Suprapubic skin (tissue), 4 donors: ENCODE data around the gene STRN. TPM values are rescaled to one million over a fixed set of nuclear protein-coding genes. Genes with fewer than 3 reads are reported as not detected.

Experiments
- DNase-seq, 2 donors: peaks; one replicate each; pipeline ENCODE4 v3.0.0-alpha.2; 2019; ENCODE audit warnings: low spot score in 2 of 2
- H3K27ac ChIP-seq: fragments of 200-600 bp; sonication (generic); one replicate; pipeline ENCODE4 v1.5.1; 2019
- H3K27me3 ChIP-seq: fragments of 200-600 bp; sonication (generic); one replicate; pipeline ENCODE4 v1.5.1; 2019
- H3K36me3 ChIP-seq: fragments of 200-600 bp; sonication (generic); one replicate; pipeline ENCODE4 v1.5.1; 2019
- H3K4me1 ChIP-seq: fragments of 200-600 bp; sonication (generic); one replicate; pipeline ENCODE4 v1.5.1; 2019
- H3K4me3 ChIP-seq: fragments of 200-600 bp; sonication (generic); one replicate; pipeline ENCODE4 v1.5.1; 2019; ENCODE audit warnings: mild to moderate bottlenecking
- H3K9me3 ChIP-seq: fragments of 200-600 bp; sonication (generic); one replicate; pipeline ENCODE4 v1.5.1; 2019
- EP300 ChIP-seq: sonication (generic); formaldehyde crosslinking; IDR thresholded peaks from one replicate; pipeline ENCODE4 v1.6.1; 2017; ENCODE audit warnings: antibody characterized with exemption
- POLR2A ChIP-seq, 2 donors: fragments of 450-650 bp; IDR thresholded peaks; one replicate each; pipeline ENCODE4 v1.6.1; 2017; ENCODE audit warnings: antibody characterized with exemption in 2 of 2, mild to moderate bottlenecking in 2 of 2, moderate library complexity in 2 of 2
- POLR2AphosphoS5 ChIP-seq, 3 donors: sonication (generic); formaldehyde crosslinking; IDR thresholded peaks; one replicate each; pipeline ENCODE4 v1.6.1; 2017; ENCODE audit warnings: antibody characterized with exemption in 3 of 3
- WGBS: methylation state at CpG from one replicate; pipeline ENCODE4 v1.1.5; 2018; 5-methylcytosine and 5-hydroxymethylcytosine counted together
- total RNA-seq, 4 donors: library from RNA; depleted of rRNA; stranded (reverse); fragments of >200 nt; gene quantifications; one replicate each; pipeline ENCODE4 v1.1.0, GENCODE V29; 2016
- TF ChIP-seq, protein P1 (sequence below), 2 donors: fragments of 200-600 bp in 1 of 2; fragments of 450-650 bp in 1 of 2; sonication (generic) in 1 of 2; IDR thresholded peaks; one replicate each; pipeline ENCODE4 v1.5.1; 2016 to 2019; ENCODE audit warnings: antibody characterized with exemption in 2 of 2, mild to moderate bottlenecking in 1 of 2, moderate library complexity in 1 of 2

Gene STRN
- total RNA-seq, 4 donors from 2014 or later, result 28.6 to 39.6 (median 37.5) TPM

DNA sequence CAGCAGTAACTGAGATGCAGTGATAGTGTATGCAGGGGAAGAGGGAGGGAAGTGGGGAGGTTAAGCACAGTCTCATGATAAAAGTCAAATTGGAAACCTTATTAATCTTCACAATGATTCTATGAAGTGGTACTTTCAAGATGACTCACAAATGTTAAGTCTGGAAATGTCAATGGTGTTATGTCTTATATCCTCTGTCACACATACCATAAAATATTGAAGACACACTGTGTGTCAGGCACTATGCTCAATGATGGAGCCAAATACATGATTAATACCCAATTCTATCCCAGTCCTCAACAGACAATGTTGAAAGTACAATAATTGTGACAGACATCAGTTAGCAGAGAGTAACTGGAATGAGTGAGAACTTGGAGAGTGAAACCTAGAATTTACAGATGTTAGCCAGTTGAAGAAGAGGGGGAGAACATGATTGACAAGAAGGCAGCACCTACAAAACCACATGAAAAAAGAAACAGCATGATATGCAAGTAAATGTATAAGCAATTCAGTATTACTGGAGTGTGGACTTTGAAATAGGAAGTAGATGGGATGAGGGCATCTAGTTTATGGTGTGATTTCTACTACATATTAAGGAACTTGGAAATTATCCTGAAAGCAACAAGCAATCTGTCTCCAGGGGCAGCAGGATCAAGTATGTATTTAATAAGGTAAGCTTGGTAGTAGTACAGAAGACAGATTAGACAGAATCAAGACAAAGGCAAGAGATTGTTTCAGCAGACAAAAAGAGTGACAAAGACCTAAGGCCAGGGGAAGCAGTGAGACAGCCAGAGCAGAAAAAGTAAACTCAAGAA lies 107.6 kb downstream of the STRN start:
- Histone ChIP-seq H3K4me1 (no peaks in the 10 kb centered on the region), H3K4me3 (no peak overlapping the region), H3K36me3 (peaks cover 37% of the 10 kb centered on the region), H3K27ac (no peak overlapping the region), H3K9me3 (no peaks in the 10 kb centered on the region), H3K27me3 (no peaks in the 10 kb centered on the region)
- no peak for DNase-seq
- TF ChIP-seq, protein P1, sequence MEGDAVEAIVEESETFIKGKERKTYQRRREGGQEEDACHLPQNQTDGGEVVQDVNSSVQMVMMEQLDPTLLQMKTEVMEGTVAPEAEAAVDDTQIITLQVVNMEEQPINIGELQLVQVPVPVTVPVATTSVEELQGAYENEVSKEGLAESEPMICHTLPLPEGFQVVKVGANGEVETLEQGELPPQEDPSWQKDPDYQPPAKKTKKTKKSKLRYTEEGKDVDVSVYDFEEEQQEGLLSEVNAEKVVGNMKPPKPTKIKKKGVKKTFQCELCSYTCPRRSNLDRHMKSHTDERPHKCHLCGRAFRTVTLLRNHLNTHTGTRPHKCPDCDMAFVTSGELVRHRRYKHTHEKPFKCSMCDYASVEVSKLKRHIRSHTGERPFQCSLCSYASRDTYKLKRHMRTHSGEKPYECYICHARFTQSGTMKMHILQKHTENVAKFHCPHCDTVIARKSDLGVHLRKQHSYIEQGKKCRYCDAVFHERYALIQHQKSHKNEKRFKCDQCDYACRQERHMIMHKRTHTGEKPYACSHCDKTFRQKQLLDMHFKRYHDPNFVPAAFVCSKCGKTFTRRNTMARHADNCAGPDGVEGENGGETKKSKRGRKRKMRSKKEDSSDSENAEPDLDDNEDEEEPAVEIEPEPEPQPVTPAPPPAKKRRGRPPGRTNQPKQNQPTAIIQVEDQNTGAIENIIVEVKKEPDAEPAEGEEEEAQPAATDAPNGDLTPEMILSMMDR (IDR thresholded peaks at IDR 0.05), result no peak
- TF ChIP-seq POLR2AphosphoS5 (IDR thresholded peaks at IDR 0.05) (no peak), POLR2A (IDR thresholded peaks at IDR 0.05) (no peak)

- DNase-seq, result no peak
- H3K4me1 ChIP-seq, result no peaks in the 10 kb centered on the region
- no peak overlapping the region for H3K27ac ChIP-seq
- H3K4me3 ChIP-seq, result no peak overlapping the region
- peaks cover 41% of the 10 kb centered on the region for H3K36me3 ChIP-seq
- TF ChIP-seq EP300, result no peak
- no peak for TF ChIP-seq POLR2A (IDR thresholded peaks at IDR 0.05)
- TF ChIP-seq POLR2AphosphoS5 (IDR thresholded peaks at IDR 0.05), result no peak
- TF ChIP-seq, protein P1 (IDR thresholded peaks at IDR 0.05), result no peak
- WGBS, result 89% methylated on average over 5 of the region's 5 CpGs
- no peaks in the 10 kb centered on the region for H3K27me3 ChIP-seq
- no peaks in the 10 kb centered on the region for H3K9me3 ChIP-seq
Measured at GRCh38 chr2:36857713-36858112, 108.6 kb downstream of the STRN start.

DNA sequence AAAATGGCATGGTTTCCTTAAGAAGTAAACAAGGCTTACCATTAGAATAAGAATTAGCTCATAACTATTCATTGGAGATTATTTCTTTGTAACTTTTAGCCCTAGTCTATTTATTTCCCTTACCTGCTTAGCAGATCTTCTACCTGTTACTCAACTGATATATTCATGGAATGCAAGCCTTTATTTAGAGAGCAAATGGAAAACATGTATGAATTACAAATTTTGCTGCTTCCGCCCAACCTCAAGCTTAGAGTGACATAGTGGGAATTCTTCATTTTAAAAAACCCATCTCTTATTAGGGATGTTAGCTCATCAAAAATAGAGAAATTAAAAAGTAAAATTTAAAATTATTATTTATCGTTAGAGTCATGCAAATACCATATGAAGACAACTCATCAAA lies 110.9 kb downstream of the STRN start:
- Histone ChIP-seq H3K9me3 (no peaks in the 10 kb centered on the region), H3K4me3 (no peak overlapping the region), H3K27me3 (no peaks in the 10 kb centered on the region), H3K4me1 (no peaks in the 10 kb centered on the region), H3K27ac (no peak overlapping the region), H3K36me3 (peaks cover 53% of the 10 kb centered on the region)
- WGBS, result 95% methylated on average over 2 of the region's 2 CpGs
- no peak for TF ChIP-seq EP300
- TF ChIP-seq, protein P1 (IDR thresholded peaks at IDR 0.05), result no peak
- no peak for TF ChIP-seq POLR2AphosphoS5 (IDR thresholded peaks at IDR 0.05)
- TF ChIP-seq POLR2A (IDR thresholded peaks at IDR 0.05), result no peak
- no peak for DNase-seq

DNA sequence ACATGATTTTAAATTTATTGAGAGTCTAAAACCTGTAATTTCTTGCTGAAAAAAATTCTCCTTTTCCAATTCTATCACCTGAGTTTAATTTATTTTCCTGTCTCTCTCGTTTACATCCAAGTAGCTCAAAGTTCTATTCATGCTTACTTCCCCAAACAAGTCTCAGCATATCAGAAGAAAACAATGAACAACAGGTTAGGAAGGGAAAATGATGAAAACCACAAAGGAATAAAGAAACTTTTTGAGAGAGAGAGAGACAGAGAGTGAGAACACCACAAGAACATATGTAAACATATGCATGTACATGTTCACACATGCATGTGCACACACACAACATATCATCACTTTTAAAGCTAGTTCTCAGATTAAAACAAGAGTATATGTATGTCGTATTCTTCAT lies 112.1 kb downstream of the STRN start:
- H3K27ac ChIP-seq, result no peak overlapping the region
- H3K4me3 ChIP-seq, result no peak overlapping the region
- DNase-seq, result no peak
- H3K27me3 ChIP-seq, result no peaks in the 10 kb centered on the region
- no peaks in the 10 kb centered on the region for H3K9me3 ChIP-seq
- 66% methylated on average over 2 of the region's 2 CpGs for WGBS
- H3K36me3 ChIP-seq, result peaks cover 54% of the 10 kb centered on the region
- TF ChIP-seq EP300, result no peak
- no peak for TF ChIP-seq POLR2AphosphoS5 (IDR thresholded peaks at IDR 0.05)
- TF ChIP-seq, protein P1 (IDR thresholded peaks at IDR 0.05), result no peak
- no peaks in the 10 kb centered on the region for H3K4me1 ChIP-seq

- Histone ChIP-seq H3K4me1 (no peaks in the 10 kb centered on the region), H3K9me3 (no peaks in the 10 kb centered on the region), H3K27me3 (no peaks in the 10 kb centered on the region), H3K27ac (no peak overlapping the region), H3K4me3 (no peak overlapping the region), H3K36me3 (peaks cover 41% of the 10 kb centered on the region)
- no peak for DNase-seq
- 95% methylated on average over 8 of the region's 8 CpGs for WGBS
- TF ChIP-seq EP300, result no peak
- no peak for TF ChIP-seq POLR2A (IDR thresholded peaks at IDR 0.05)
- TF ChIP-seq POLR2AphosphoS5 (IDR thresholded peaks at IDR 0.05), result no peak
- TF ChIP-seq, protein P1 (IDR thresholded peaks at IDR 0.05), result no peak
Measured at GRCh38 chr2:36849265-36849664, 117.1 kb downstream of the STRN start.
